Liver (tissue), 9 donors: ENCODE measurements around the gene PCDH19. TPM values are rescaled to one million over a fixed set of nuclear protein-coding genes. Genes with fewer than 3 reads are reported as not detected.

Experiments used
- DNase-seq: peaks from one replicate; pipeline ENCODE4 v3.0.0-alpha.2; 2017; ENCODE audit warnings: low spot score
- H3K27ac ChIP-seq, 2 donors: one replicate each; pipeline ENCODE4 v1.7.0; 2013; ENCODE audit warnings: inconsistent platforms in 2 of 2, low read length in 2 of 2, control low read depth in 1 of 2, low read depth in 1 of 2, mild to moderate bottlenecking in 1 of 2
- H3K27me3 ChIP-seq, 4 donors: one replicate each; pipeline versions ENCODE4 v1.6.1 to v1.7.0; 2013; ENCODE audit warnings: low read length in 3 of 4, inconsistent platforms in 1 of 4, mild to moderate bottlenecking in 1 of 4, moderate library complexity in 1 of 4; ENCODE audit not compliant: control insufficient read depth in 4 of 4, insufficient read depth in 4 of 4
- H3K36me3 ChIP-seq, 4 donors: one replicate each; pipeline versions ENCODE4 v1.6.1 to v1.7.0; 2013; ENCODE audit warnings: low read length in 3 of 4, mild to moderate bottlenecking in 3 of 4, low read depth in 1 of 4, moderate library complexity in 1 of 4; ENCODE audit not compliant: control insufficient read depth in 4 of 4, insufficient read depth in 3 of 4
- H3K4me1 ChIP-seq, 4 donors: one replicate each; pipeline versions ENCODE4 v1.6.1 to v1.7.0; 2013; ENCODE audit warnings: low read length in 3 of 4, mild to moderate bottlenecking in 3 of 4, moderate library complexity in 1 of 4; ENCODE audit not compliant: control insufficient read depth in 4 of 4, insufficient read depth in 4 of 4
- H3K4me3 ChIP-seq, 3 donors: one replicate each; pipeline versions ENCODE4 v1.6.1 to v1.7.0; 2013; ENCODE audit warnings: low read length in 3 of 3, control low read depth in 1 of 3, low read depth in 1 of 3, mild to moderate bottlenecking in 1 of 3
- H3K9ac ChIP-seq, 2 donors: one replicate each; pipeline ENCODE4 v1.7.0; 2013; ENCODE audit warnings: low read length in 2 of 2, mild to moderate bottlenecking in 2 of 2, moderate library complexity in 2 of 2, control low read depth in 1 of 2, low read depth in 1 of 2
- H3K9me3 ChIP-seq, 4 donors: one replicate each; pipeline versions ENCODE4 v1.6.1 to v1.7.0; 2013; ENCODE audit warnings: low read length in 3 of 4; ENCODE audit not compliant: control insufficient read depth in 4 of 4
- ATF3 ChIP-seq: IDR thresholded peaks from 2 replicates; pipeline ENCODE4 v1.6.1; 2016; ENCODE audit warnings: antibody characterized with exemption
- EGR1 ChIP-seq, 2 donors: IDR thresholded peaks; 2 replicates each; pipeline ENCODE4 v1.6.1; 2016 to 2018; ENCODE audit warnings: antibody characterized with exemption in 2 of 2, low read depth in 2 of 2
- FOXA1 ChIP-seq: IDR thresholded peaks from 2 replicates; pipeline ENCODE4 v1.6.1; 2016; ENCODE audit warnings: antibody characterized with exemption
- FOXA2 ChIP-seq: IDR thresholded peaks from 2 replicates; pipeline ENCODE4 v1.6.1; 2016; ENCODE audit warnings: antibody characterized with exemption
- GABPA ChIP-seq, 2 donors: IDR thresholded peaks in 1 of 2; conservative IDR thresholded peaks in 1 of 2; 2 replicates each; pipeline ENCODE4 v1.6.1; 2016; ENCODE audit warnings: antibody characterized with exemption in 2 of 2, mild to moderate bottlenecking in 1 of 2, moderate library complexity in 1 of 2
- HNF4A ChIP-seq, 2 donors: conservative IDR thresholded peaks; 2 replicates each; pipeline ENCODE4 v1.6.1; 2016; ENCODE audit warnings: antibody characterized with exemption in 2 of 2, mild to moderate bottlenecking in 2 of 2
- HNF4G ChIP-seq: IDR thresholded peaks from 2 replicates; pipeline ENCODE4 v1.6.1; 2016; ENCODE audit warnings: antibody characterized with exemption
- JUND ChIP-seq, 2 donors: IDR thresholded peaks; 2 replicates each; pipeline ENCODE4 v1.6.1; 2016; ENCODE audit warnings: antibody characterized with exemption in 2 of 2
- MAX ChIP-seq: IDR thresholded peaks from 2 replicates; pipeline ENCODE4 v1.6.1; 2016; ENCODE audit warnings: antibody characterized with exemption
- NR2F2 ChIP-seq: IDR thresholded peaks from 2 replicates; pipeline ENCODE4 v1.6.1; 2016; ENCODE audit warnings: antibody characterized with exemption
- RAD21 ChIP-seq, 2 donors: IDR thresholded peaks; 2 replicates each; pipeline ENCODE4 v1.6.1; 2016; ENCODE audit warnings: antibody characterized with exemption in 2 of 2, mild to moderate bottlenecking in 2 of 2
- REST ChIP-seq: IDR thresholded peaks from 2 replicates; pipeline ENCODE4 v1.6.1; 2016; ENCODE audit warnings: antibody characterized with exemption, mild to moderate bottlenecking
- RXRA ChIP-seq, 2 donors: IDR thresholded peaks; 2 replicates each; pipeline ENCODE4 v1.6.1; 2017 to 2018; ENCODE audit warnings: antibody characterized with exemption in 2 of 2, mild to moderate bottlenecking in 1 of 2
- SP1 ChIP-seq: IDR thresholded peaks from 2 replicates; pipeline ENCODE4 v1.6.1; 2018; ENCODE audit warnings: antibody characterized with exemption, mild to moderate bottlenecking
- TAF1 ChIP-seq: conservative IDR thresholded peaks from 2 replicates; pipeline ENCODE4 v1.6.1; 2016; ENCODE audit warnings: antibody characterized with exemption, mild to moderate bottlenecking
- YY1 ChIP-seq: IDR thresholded peaks from 2 replicates; pipeline ENCODE4 v1.6.1; 2016; ENCODE audit warnings: antibody characterized with exemption, mild to moderate bottlenecking
- WGBS: extraction: QIAGEN DNeasy Blood & Tissue Kit; methylation state at CpG from one replicate; pipeline ENCODE4 v1.1.7; 2013; 5-methylcytosine and 5-hydroxymethylcytosine counted together
- polyA plus RNA-seq, 2 donors: library from polyadenylated mRNA; stranded (reverse) in 1 of 2; unstranded in 1 of 2; fragments of 200-250 nt in 1 of 2; fragments of >200 nt in 1 of 2; fragmentation: Nextera tagmentation in 1 of 2; extraction: Ambion mirVana in 1 of 2; gene quantifications; one replicate each; pipeline versions ENCODE4 v1.2.1 to v1.2.3, GENCODE V29; 2013 to 2015
- total RNA-seq, 2 donors: library from RNA; depleted of rRNA; stranded (reverse); fragments of >200 nt; gene quantifications; one replicate each; pipeline ENCODE4 v1.2.3, GENCODE V29; 2014
- TF ChIP-seq, protein P1 (sequence below): fragments of 150-350 bp; IDR thresholded peaks from 2 replicates; pipeline ENCODE4 v1.5.1; 2017; ENCODE audit warnings: improper control_type of control experiment, low read depth, low read length; ENCODE audit not compliant: missing input control
- TF ChIP-seq, protein P2 (sequence below): IDR thresholded peaks from 2 replicates; pipeline ENCODE4 v1.6.1; 2016; ENCODE audit warnings: antibody characterized with exemption
- donor health status: healthy.
- donor health status: healthy.
- donor health status: healthy.
- donor health status: healthy.
- donor health status: healthy.

The PCDH19 gene
- total and polyA plus RNA-seq, 4 donors: 0.03 to 0.44 (median 0.17) TPM; not detected in 1

GRCh38 chrX:100377826-100378225 is 32.2 kb downstream of the PCDH19 start:
- Histone ChIP-seq H3K4me3 (no peak overlapping the region), H3K9me3 (no peaks in the 10 kb centered on the region), H3K27ac (no peak overlapping the region), H3K27me3 (no peaks in the 10 kb centered on the region), H3K9ac (no peak overlapping the region), H3K4me1 (peaks cover 0 to 7% (median 3%) of the 10 kb centered on the region in 4 donors), H3K36me3 (no peaks in the 10 kb centered on the region)
- DNase-seq: no peak
- TF ChIP-seq RXRA (IDR thresholded peaks at IDR 0.05): no peak
- TF ChIP-seq REST: no peak
- no peak for TF ChIP-seq RAD21 (IDR thresholded peaks at IDR 0.05)
- no peak for TF ChIP-seq YY1
- TF ChIP-seq EGR1 (IDR thresholded peaks at IDR 0.05; ENCODE audit: low read depth in 2 of 2): no peak
- no peak for TF ChIP-seq HNF4G
- no peak for TF ChIP-seq GABPA (IDR thresholded peaks at IDR 0.05 in 1 of 2, conservative IDR thresholded peaks at IDR 0.05 in 1 of 2)
- TF ChIP-seq, protein P1, sequence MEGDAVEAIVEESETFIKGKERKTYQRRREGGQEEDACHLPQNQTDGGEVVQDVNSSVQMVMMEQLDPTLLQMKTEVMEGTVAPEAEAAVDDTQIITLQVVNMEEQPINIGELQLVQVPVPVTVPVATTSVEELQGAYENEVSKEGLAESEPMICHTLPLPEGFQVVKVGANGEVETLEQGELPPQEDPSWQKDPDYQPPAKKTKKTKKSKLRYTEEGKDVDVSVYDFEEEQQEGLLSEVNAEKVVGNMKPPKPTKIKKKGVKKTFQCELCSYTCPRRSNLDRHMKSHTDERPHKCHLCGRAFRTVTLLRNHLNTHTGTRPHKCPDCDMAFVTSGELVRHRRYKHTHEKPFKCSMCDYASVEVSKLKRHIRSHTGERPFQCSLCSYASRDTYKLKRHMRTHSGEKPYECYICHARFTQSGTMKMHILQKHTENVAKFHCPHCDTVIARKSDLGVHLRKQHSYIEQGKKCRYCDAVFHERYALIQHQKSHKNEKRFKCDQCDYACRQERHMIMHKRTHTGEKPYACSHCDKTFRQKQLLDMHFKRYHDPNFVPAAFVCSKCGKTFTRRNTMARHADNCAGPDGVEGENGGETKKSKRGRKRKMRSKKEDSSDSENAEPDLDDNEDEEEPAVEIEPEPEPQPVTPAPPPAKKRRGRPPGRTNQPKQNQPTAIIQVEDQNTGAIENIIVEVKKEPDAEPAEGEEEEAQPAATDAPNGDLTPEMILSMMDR: no peak
- no peak for TF ChIP-seq FOXA2
- no peak for TF ChIP-seq JUND (IDR thresholded peaks at IDR 0.05)
- TF ChIP-seq NR2F2: no peak
- TF ChIP-seq SP1: no peak
- no peak for TF ChIP-seq FOXA1
- TF ChIP-seq MAX: no peak
- TF ChIP-seq HNF4A (conservative IDR thresholded peaks at IDR 0.05): no peak
- TF ChIP-seq TAF1: no peak
- TF ChIP-seq, protein P2, sequence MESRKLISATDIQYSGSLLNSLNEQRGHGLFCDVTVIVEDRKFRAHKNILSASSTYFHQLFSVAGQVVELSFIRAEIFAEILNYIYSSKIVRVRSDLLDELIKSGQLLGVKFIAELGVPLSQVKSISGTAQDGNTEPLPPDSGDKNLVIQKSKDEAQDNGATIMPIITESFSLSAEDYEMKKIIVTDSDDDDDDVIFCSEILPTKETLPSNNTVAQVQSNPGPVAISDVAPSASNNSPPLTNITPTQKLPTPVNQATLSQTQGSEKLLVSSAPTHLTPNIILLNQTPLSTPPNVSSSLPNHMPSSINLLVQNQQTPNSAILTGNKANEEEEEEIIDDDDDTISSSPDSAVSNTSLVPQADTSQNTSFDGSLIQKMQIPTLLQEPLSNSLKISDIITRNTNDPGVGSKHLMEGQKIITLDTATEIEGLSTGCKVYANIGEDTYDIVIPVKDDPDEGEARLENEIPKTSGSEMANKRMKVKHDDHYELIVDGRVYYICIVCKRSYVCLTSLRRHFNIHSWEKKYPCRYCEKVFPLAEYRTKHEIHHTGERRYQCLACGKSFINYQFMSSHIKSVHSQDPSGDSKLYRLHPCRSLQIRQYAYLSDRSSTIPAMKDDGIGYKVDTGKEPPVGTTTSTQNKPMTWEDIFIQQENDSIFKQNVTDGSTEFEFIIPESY: no peak
- no peak for TF ChIP-seq ATF3
- WGBS: 93% methylated on average over 5 of the region's 5 CpGs
